HepG2 (cell line): Measurements from ENCODE around the gene ACOT8. TPM values are rescaled to one million over a fixed set of nuclear protein-coding genes. Genes with fewer than 3 reads are reported as not detected.

Experiments used
- ATAC-seq: fragments of 200-7000 bp; cut with Tn5 transposase; 3 replicates; pipeline ENCODE4 v1.9.1; 2020; ENCODE audit warnings: mild to moderate bottlenecking, moderate library complexity
- BruUV-seq: library from RNA; stranded (reverse); fragments of 400-500 nt; replicated peaks from 2 replicates; lab custom pipeline; 2021; lab: Mats Ljungman, UMichigan
- CTCF ChIA-PET: fragments of 300-600 bp; formaldehyde crosslinking; extraction: SDS; loops from one replicate; lab custom pipeline; 2021; ENCODE audit warnings: low total read pairs, inconsistent platforms, low intra/inter-chr PET ratio; lab: Yijun Ruan, JAX
- POLR2A ChIA-PET: fragments of 350-600 bp; sonication (Branson Sonifier 250); formaldehyde crosslinking; loops from one replicate; lab custom pipeline; 2020; ENCODE audit warnings: antibody characterized with exemption, inconsistent platforms; lab: Yijun Ruan, JAX
- DNase-seq: peaks from one replicate; pipeline ENCODE4 v3.0.0-alpha.2; 2015; ENCODE audit warnings: low spot score
- FAIRE-seq: peaks from 3 replicates; lab custom pipeline; 2011; peaks lifted over from hg19 to GRCh38; lab: Jason Lieb, UNC
- H2AFZ ChIP-seq: one replicate; pipeline ENCODE4 v1.6.1; 2011; ENCODE audit warnings: low read length, inconsistent platforms
- H3K27ac ChIP-seq: fragments of 300-600 bp; 3 replicates; pipeline ENCODE4 v1.8.0; 2011; ENCODE audit warnings: mixed run types, mild to moderate bottlenecking, mixed read lengths, low read length, inconsistent platforms; ENCODE audit not compliant: insufficient read depth; ENCODE audit errors: extremely low read length
- H3K27me3 ChIP-seq, 2 experiments: fragments of 200-600 bp in 1 of 2; 2 replicates in 1 of 2; 3 replicates in 1 of 2; pipeline versions ENCODE4 v1.6.0 to v1.8.0; 2011; ENCODE audit warnings: low read length in 2 of 2, mild to moderate bottlenecking in 2 of 2, moderate library complexity in 2 of 2, inconsistent platforms in 1 of 2; ENCODE audit not compliant: insufficient read depth in 2 of 2, control insufficient read depth in 1 of 2
- H3K36me3 ChIP-seq, 2 experiments: fragments of 200-600 bp in 1 of 2; replicated peaks in 1 of 2; 2 replicates in 1 of 2; 3 replicates in 1 of 2; pipeline versions ENCODE4 v1.5.1 to v1.8.0; 2011; ENCODE audit warnings: low read length in 2 of 2, inconsistent platforms in 1 of 2; ENCODE audit not compliant: insufficient read depth in 2 of 2, control insufficient read depth in 1 of 2
- H3K4me1 ChIP-seq: 2 replicates; pipeline ENCODE4 v1.5.1; 2012; ENCODE audit warnings: low read length, inconsistent platforms; ENCODE audit not compliant: insufficient read depth
- H3K4me2 ChIP-seq: 2 replicates; pipeline ENCODE4 v1.6.0; 2011; ENCODE audit warnings: low read depth, low read length, inconsistent platforms
- H3K4me3 ChIP-seq, 3 experiments: fragments of 200-600 bp in 1 of 3; sonication (generic), shearing (Covaris generic) in 1 of 3; replicated peaks in 1 of 3; 2 replicates each; pipeline ENCODE4 v1.5.1; 2011 to 2016; ENCODE audit warnings: low read length in 3 of 3, inconsistent platforms in 2 of 3, low read depth in 2 of 3, mild to moderate bottlenecking in 2 of 3, control low read depth in 1 of 3, mixed read lengths in 1 of 3; ENCODE audit not compliant: insufficient read depth in 1 of 3
- H3K79me2 ChIP-seq: one replicate; pipeline ENCODE4 v1.6.1; 2011; ENCODE audit warnings: low read length, inconsistent platforms; ENCODE audit not compliant: insufficient read depth
- H3K9ac ChIP-seq: 2 replicates; pipeline ENCODE4 v1.6.0; 2011; ENCODE audit warnings: mild to moderate bottlenecking, low read depth, low read length, inconsistent platforms; ENCODE audit not compliant: insufficient read depth
- H3K9me3 ChIP-seq: 2 replicates; pipeline ENCODE4 v1.5.1; 2012; ENCODE audit warnings: mild to moderate bottlenecking, low read length
- H4K20me1 ChIP-seq: 2 replicates; pipeline ENCODE4 v1.6.0; 2011; ENCODE audit warnings: inconsistent platforms, mild to moderate bottlenecking, low read length, moderate library complexity; ENCODE audit not compliant: insufficient read depth
- ADNP ChIP-seq: sonication (generic); formaldehyde crosslinking; IDR thresholded peaks from 2 replicates; pipeline ENCODE4 v1.4.0; 2020; ENCODE audit warnings: missing genetic modification reagents
- PHF5A ChIP-seq: IDR thresholded peaks from one replicate; pipeline ENCODE4 v1.6.1; 2018; ENCODE audit warnings: low read depth, missing genetic modification reagents; ENCODE audit not compliant: unreplicated experiment
- RNF2 ChIP-seq: fragments of 450-650 bp; conservative IDR thresholded peaks from 2 replicates; pipeline ENCODE4 v1.6.1; 2016; ENCODE audit warnings: low read depth
- ZFX ChIP-seq: sonication (generic); formaldehyde crosslinking; IDR thresholded peaks from 2 replicates; pipeline ENCODE4 v1.4.0; 2020; ENCODE audit warnings: mild to moderate bottlenecking, low read depth, missing genetic modification reagents, moderate library complexity
- ZFYVE20 ChIP-seq: sonication (generic); formaldehyde crosslinking; IDR thresholded peaks from 2 replicates; pipeline ENCODE4 v1.8.0; 2023; ENCODE audit warnings: low read depth, mild to moderate bottlenecking, moderate library complexity, missing genetic modification reagents, borderline replicate concordance
- ZKSCAN8 ChIP-seq: IDR thresholded peaks from 2 replicates; pipeline ENCODE4 v1.6.1; 2016; ENCODE audit warnings: borderline replicate concordance, missing genetic modification reagents, missing compliant biosample characterization
- ZNF749 ChIP-seq: sonication (generic); formaldehyde crosslinking; IDR thresholded peaks from 2 replicates; pipeline ENCODE4 v1.8.0; 2022; ENCODE audit warnings: mild to moderate bottlenecking, missing genetic modification reagents, moderate library complexity, borderline replicate concordance
- ZNF782 ChIP-seq: sonication (generic); formaldehyde crosslinking; IDR thresholded peaks from 2 replicates; pipeline ENCODE4 v1.4.0; 2020; ENCODE audit warnings: missing genetic modification reagents, mild to moderate bottlenecking, borderline replicate concordance
- ZSCAN30 ChIP-seq: sonication (generic); formaldehyde crosslinking; IDR thresholded peaks from 2 replicates; pipeline ENCODE4 v1.5.0; 2020; ENCODE audit warnings: mild to moderate bottlenecking, missing genetic modification reagents
- WGBS: methylation state at CpG from one replicate; pipeline ENCODE4 v1.1.6; 2017; ENCODE audit warnings: low lambda C conversion rate; 5-methylcytosine and 5-hydroxymethylcytosine counted together
- in situ Hi-C: cut with HindIII; loops from 2 replicates; pipeline ENCODE4 v1.10.0; 2017; ENCODE audit warnings: low pct_unique_long_range_greater_than_20kb; ENCODE audit not compliant: extremely low pct_ligation_motif_present
- intact Hi-C: fragments of 100-400 bp; cut with micrococcal nuclease; formaldehyde crosslinking; loops from one replicate; pipeline ENCODE4 v1.10.0; 2022; ENCODE audit not compliant: unreplicated experiment
- polyA plus RNA-seq, 8 experiments: library from polyadenylated mRNA; depleted of rRNA in 3 of 8; stranded (reverse) in 7 of 8; unstranded in 1 of 8; fragments of >200 nt; fragmentation: Illumina TruSeq in 4 of 8; extraction: Trizol in 4 of 8; gene quantifications; 2 replicates each; pipeline versions ENCODE4 v1.2.1 to v1.2.3, GENCODE V29; 2011 to 2016; ENCODE audit warnings: low read depth in 4 of 8, missing spikeins in 1 of 8, mixed read lengths in 1 of 8; ENCODE audit not compliant: insufficient read depth in 1 of 8
- total RNA-seq, 5 experiments: library from RNA; depleted of rRNA; stranded (reverse); fragments of >200 nt; fragmentation: Illumina TruSeq; extraction: Trizol; gene quantifications; 2 replicates each; pipeline ENCODE4 v1.2.3, GENCODE V29; 2016; ENCODE audit warnings: low read depth in 1 of 5
- TF ChIP-seq, protein P1 (sequence below): sonication (generic); formaldehyde crosslinking; IDR thresholded peaks from 2 replicates; pipeline ENCODE4 v1.8.0; 2022; ENCODE audit warnings: missing genetic modification reagents, mild to moderate bottlenecking, moderate library complexity, borderline replicate concordance
- TF ChIP-seq, protein P2 (sequence below): sonication (generic); formaldehyde crosslinking; IDR thresholded peaks from 2 replicates; pipeline ENCODE4 v1.4.0; 2020; ENCODE audit warnings: missing genetic modification reagents, borderline replicate concordance

The ACOT8 gene
- total and polyA plus RNA-seq, 2 of the 13 experiments (the other 11 are each of a cell fraction or from before 2014, with no cell fraction given): 31.4 to 45.5 TPM

DNA sequence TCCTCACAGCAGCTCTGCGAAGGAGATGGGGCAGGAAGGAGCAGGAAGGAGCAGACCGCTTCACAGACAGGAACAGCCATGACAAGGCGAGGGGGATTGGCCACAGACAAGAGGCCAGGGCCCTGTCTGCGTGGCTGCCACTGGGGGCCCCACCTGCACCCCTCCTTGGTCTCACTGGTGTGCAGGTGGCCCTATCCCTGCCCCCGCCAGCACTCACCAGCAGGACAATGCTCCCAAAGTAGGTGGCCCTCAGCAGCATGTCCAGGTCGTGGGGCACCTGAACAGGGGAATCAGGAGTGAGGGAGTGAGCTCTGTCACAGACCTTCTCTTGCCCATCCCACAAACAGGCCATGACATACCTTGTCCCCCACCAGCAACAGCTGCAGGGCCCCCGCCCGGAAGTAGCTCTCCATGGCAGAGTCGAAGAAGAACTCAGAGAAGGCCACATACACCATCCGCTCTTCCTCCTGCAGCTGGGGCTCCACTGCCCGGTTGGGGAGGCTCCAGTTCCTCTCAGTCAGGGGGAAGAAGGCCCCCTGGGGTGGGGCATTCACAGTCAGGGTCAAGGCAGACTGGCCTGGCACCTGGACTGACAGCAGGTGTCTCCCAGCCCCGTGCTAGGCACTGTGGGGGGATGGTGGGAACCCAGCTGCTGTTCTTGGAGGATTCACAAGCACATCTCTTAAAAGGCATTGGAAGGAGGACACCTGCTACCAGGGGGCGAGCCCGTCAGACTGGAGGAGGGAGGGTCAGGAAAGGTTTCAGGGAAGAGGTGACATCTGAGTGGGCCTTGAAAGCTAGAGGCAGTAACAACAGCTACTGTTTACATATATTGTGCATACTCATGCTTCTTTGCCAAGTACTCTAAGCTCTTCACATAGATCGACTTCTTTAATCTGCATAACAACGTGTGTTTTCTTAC, 47.7 kb upstream of the ACOT8 start:
- no peaks in the 10 kb centered on the region for H3K79me2 ChIP-seq
- WGBS: 67% methylated on average over 16 of the region's 16 CpGs
- H3K9ac ChIP-seq: no peak overlapping the region
- no peaks in the 10 kb centered on the region for H3K36me3 ChIP-seq
- H4K20me1 ChIP-seq: no peaks in the 10 kb centered on the region
- BruUV-seq: TSS peak; percentile 77
- H3K4me3 ChIP-seq: no peak overlapping the region
- POLR2A ChIA-PET: interaction anchor here (1.0 to 8.8 kb wide), 12 partner anchors 8 to 65 kb away, joined by 4 to 164 read pairs (median 10); partner anchors contain the start of genes CTSA, NEURL2, PCIF1 and SPATA25
- CTCF ChIA-PET: no interaction called here
- no peaks in the 10 kb centered on the region for H3K9me3 ChIP-seq
- FAIRE-seq: peak; percentile 18
- H2AFZ ChIP-seq: no peak overlapping the region
- no peak for DNase-seq
- peaks cover 43% of the 10 kb centered on the region for H3K4me1 ChIP-seq
- ATAC-seq: peak; percentile 12
- peak overlapping the region; percentile 4; the same call in 1 of the 2 replicates for H3K4me2 ChIP-seq
- intact Hi-C loops (loop anchor here (1.0 kb wide), 1 partner anchor 14 kb away; the partner anchor contains the start of genes CTSA and NEURL2), in situ Hi-C loops (no loop called here)
- H3K27ac ChIP-seq: peak overlapping the region; percentile 21
- no peaks in the 10 kb centered on the region for H3K27me3 ChIP-seq
- TF ChIP-seq, protein P1, sequence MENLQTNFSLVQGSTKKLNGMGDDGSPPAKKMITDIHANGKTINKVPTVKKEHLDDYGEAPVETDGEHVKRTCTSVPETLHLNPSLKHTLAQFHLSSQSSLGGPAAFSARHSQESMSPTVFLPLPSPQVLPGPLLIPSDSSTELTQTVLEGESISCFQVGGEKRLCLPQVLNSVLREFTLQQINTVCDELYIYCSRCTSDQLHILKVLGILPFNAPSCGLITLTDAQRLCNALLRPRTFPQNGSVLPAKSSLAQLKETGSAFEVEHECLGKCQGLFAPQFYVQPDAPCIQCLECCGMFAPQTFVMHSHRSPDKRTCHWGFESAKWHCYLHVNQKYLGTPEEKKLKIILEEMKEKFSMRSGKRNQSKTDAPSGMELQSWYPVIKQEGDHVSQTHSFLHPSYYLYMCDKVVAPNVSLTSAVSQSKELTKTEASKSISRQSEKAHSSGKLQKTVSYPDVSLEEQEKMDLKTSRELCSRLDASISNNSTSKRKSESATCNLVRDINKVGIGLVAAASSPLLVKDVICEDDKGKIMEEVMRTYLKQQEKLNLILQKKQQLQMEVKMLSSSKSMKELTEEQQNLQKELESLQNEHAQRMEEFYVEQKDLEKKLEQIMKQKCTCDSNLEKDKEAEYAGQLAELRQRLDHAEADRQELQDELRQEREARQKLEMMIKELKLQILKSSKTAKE (CRISPR knock-in tag): 0 out of 2 replicates have a peak, but pooled peaks have one; percentile 3
- peak; percentile 37; the same call in 1 of the 2 replicates for TF ChIP-seq ZFX (CRISPR knock-in tag)
- TF ChIP-seq ZKSCAN8 (CRISPR knock-in tag): no peak
- peak; percentile 48; the same call in 1 of the 2 replicates for TF ChIP-seq ADNP
- TF ChIP-seq, protein P2, sequence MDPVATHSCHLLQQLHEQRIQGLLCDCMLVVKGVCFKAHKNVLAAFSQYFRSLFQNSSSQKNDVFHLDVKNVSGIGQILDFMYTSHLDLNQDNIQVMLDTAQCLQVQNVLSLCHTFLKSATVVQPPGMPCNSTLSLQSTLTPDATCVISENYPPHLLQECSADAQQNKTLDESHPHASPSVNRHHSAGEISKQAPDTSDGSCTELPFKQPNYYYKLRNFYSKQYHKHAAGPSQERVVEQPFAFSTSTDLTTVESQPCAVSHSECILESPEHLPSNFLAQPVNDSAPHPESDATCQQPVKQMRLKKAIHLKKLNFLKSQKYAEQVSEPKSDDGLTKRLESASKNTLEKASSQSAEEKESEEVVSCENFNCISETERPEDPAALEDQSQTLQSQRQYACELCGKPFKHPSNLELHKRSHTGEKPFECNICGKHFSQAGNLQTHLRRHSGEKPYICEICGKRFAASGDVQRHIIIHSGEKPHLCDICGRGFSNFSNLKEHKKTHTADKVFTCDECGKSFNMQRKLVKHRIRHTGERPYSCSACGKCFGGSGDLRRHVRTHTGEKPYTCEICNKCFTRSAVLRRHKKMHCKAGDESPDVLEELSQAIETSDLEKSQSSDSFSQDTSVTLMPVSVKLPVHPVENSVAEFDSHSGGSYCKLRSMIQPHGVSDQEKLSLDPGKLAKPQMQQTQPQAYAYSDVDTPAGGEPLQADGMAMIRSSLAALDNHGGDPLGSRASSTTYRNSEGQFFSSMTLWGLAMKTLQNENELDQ (CRISPR knock-in tag): no peak
- no peak for TF ChIP-seq PHF5A
- TF ChIP-seq ZFYVE20 (CRISPR knock-in tag): no peak
- no peak for TF ChIP-seq ZNF782 (CRISPR knock-in tag)
- no peak for TF ChIP-seq ZNF749 (CRISPR knock-in tag)
- 0 out of 2 replicates have a peak, but pooled peaks have one; percentile 3 for TF ChIP-seq ZSCAN30
- no peak for TF ChIP-seq RNF2
